Liver (tissue), 9 donors: ENCODE data around the gene FZD1. TPM values are rescaled to one million over a fixed set of nuclear protein-coding genes. Genes with fewer than 3 reads are reported as not detected.

ENCODE experiments used
- DNase-seq: peaks from one replicate; pipeline ENCODE4 v3.0.0-alpha.2; 2017; ENCODE audit warnings: low spot score
- H3K27ac ChIP-seq, 2 donors: one replicate each; pipeline ENCODE4 v1.7.0; 2013; ENCODE audit warnings: inconsistent platforms in 2 of 2, low read length in 2 of 2, control low read depth in 1 of 2, low read depth in 1 of 2, mild to moderate bottlenecking in 1 of 2
- H3K27me3 ChIP-seq, 4 donors: one replicate each; pipeline versions ENCODE4 v1.6.1 to v1.7.0; 2013; ENCODE audit warnings: low read length in 3 of 4, inconsistent platforms in 1 of 4, mild to moderate bottlenecking in 1 of 4, moderate library complexity in 1 of 4; ENCODE audit not compliant: control insufficient read depth in 4 of 4, insufficient read depth in 4 of 4
- H3K36me3 ChIP-seq, 4 donors: one replicate each; pipeline versions ENCODE4 v1.6.1 to v1.7.0; 2013; ENCODE audit warnings: low read length in 3 of 4, mild to moderate bottlenecking in 3 of 4, low read depth in 1 of 4, moderate library complexity in 1 of 4; ENCODE audit not compliant: control insufficient read depth in 4 of 4, insufficient read depth in 3 of 4
- H3K4me1 ChIP-seq, 4 donors: one replicate each; pipeline versions ENCODE4 v1.6.1 to v1.7.0; 2013; ENCODE audit warnings: low read length in 3 of 4, mild to moderate bottlenecking in 3 of 4, moderate library complexity in 1 of 4; ENCODE audit not compliant: control insufficient read depth in 4 of 4, insufficient read depth in 4 of 4
- H3K4me3 ChIP-seq, 3 donors: one replicate each; pipeline versions ENCODE4 v1.6.1 to v1.7.0; 2013; ENCODE audit warnings: low read length in 3 of 3, control low read depth in 1 of 3, low read depth in 1 of 3, mild to moderate bottlenecking in 1 of 3
- H3K9ac ChIP-seq, 2 donors: one replicate each; pipeline ENCODE4 v1.7.0; 2013; ENCODE audit warnings: low read length in 2 of 2, mild to moderate bottlenecking in 2 of 2, moderate library complexity in 2 of 2, control low read depth in 1 of 2, low read depth in 1 of 2
- H3K9me3 ChIP-seq, 4 donors: one replicate each; pipeline versions ENCODE4 v1.6.1 to v1.7.0; 2013; ENCODE audit warnings: low read length in 3 of 4; ENCODE audit not compliant: control insufficient read depth in 4 of 4
- EGR1 ChIP-seq, 2 donors: IDR thresholded peaks; 2 replicates each; pipeline ENCODE4 v1.6.1; 2016 to 2018; ENCODE audit warnings: antibody characterized with exemption in 2 of 2, low read depth in 2 of 2
- GABPA ChIP-seq, 2 donors: IDR thresholded peaks in 1 of 2; conservative IDR thresholded peaks in 1 of 2; 2 replicates each; pipeline ENCODE4 v1.6.1; 2016; ENCODE audit warnings: antibody characterized with exemption in 2 of 2, mild to moderate bottlenecking in 1 of 2, moderate library complexity in 1 of 2
- HNF4G ChIP-seq: IDR thresholded peaks from 2 replicates; pipeline ENCODE4 v1.6.1; 2016; ENCODE audit warnings: antibody characterized with exemption
- JUND ChIP-seq, 2 donors: IDR thresholded peaks; 2 replicates each; pipeline ENCODE4 v1.6.1; 2016; ENCODE audit warnings: antibody characterized with exemption in 2 of 2
- NR2F2 ChIP-seq: IDR thresholded peaks from 2 replicates; pipeline ENCODE4 v1.6.1; 2016; ENCODE audit warnings: antibody characterized with exemption
- RAD21 ChIP-seq, 2 donors: IDR thresholded peaks; 2 replicates each; pipeline ENCODE4 v1.6.1; 2016; ENCODE audit warnings: antibody characterized with exemption in 2 of 2, mild to moderate bottlenecking in 2 of 2
- YY1 ChIP-seq: IDR thresholded peaks from 2 replicates; pipeline ENCODE4 v1.6.1; 2016; ENCODE audit warnings: antibody characterized with exemption, mild to moderate bottlenecking
- WGBS: extraction: QIAGEN DNeasy Blood & Tissue Kit; methylation state at CpG from one replicate; pipeline ENCODE4 v1.1.7; 2013; 5-methylcytosine and 5-hydroxymethylcytosine counted together
- polyA plus RNA-seq, 2 donors: library from polyadenylated mRNA; stranded (reverse) in 1 of 2; unstranded in 1 of 2; fragments of 200-250 nt in 1 of 2; fragments of >200 nt in 1 of 2; fragmentation: Nextera tagmentation in 1 of 2; extraction: Ambion mirVana in 1 of 2; gene quantifications; one replicate each; pipeline versions ENCODE4 v1.2.1 to v1.2.3, GENCODE V29; 2013 to 2015
- total RNA-seq, 2 donors: library from RNA; depleted of rRNA; stranded (reverse); fragments of >200 nt; gene quantifications; one replicate each; pipeline ENCODE4 v1.2.3, GENCODE V29; 2014
- TF ChIP-seq, protein P1 (sequence below): IDR thresholded peaks from 2 replicates; pipeline ENCODE4 v1.6.1; 2016; ENCODE audit warnings: antibody characterized with exemption
- TF ChIP-seq, protein P2 (sequence below): IDR thresholded peaks from 2 replicates; pipeline ENCODE4 v1.6.1; 2016; ENCODE audit warnings: antibody characterized with exemption
- donor health status: healthy.
- donor health status: healthy.
- donor health status: healthy.
- donor health status: healthy.
- donor health status: healthy.

Gene FZD1
- total and polyA plus RNA-seq, 4 donors = 0.68 to 3.8 (median 2.6) TPM

DNA sequence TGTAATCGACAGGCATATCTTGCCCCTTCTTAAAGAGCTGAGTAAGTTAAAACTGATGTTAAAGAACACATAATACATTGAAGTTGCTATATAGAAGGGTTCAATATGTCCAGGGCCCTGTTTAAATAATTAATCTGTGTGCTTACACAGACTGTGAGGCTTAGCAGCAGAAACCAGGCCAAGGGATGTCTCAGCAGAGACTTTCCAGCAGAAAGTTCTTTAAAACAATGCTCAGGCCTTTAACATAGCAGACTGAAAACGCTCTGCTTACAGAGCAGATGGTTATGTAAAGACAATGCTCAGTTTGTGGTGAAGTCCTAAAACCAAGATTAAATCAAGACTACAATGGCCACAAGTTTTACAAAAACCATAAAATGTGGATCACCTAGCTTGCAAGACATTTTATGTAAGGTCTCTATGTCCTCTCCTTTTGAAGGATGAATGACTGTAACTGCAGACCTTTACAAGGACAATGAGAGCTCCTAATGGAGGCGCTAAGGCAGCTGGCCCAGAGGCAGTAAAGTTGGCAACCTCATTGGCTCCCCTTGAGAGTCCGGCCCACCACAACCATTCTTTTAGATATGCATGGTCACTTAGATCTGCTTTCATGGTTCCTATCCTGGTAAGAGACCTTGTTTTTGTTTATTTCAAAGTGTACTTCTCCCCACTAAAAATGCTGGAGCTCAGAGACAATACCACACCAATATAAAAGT, 56.3 kb downstream of the FZD1 start:
- H3K4me1 ChIP-seq = no peaks in the 10 kb centered on the region
- 87% methylated on average over 4 of the region's 4 CpGs for WGBS
- no peak overlapping the region for H3K4me3 ChIP-seq
- H3K9ac ChIP-seq = no peak overlapping the region
- no peaks in the 10 kb centered on the region for H3K36me3 ChIP-seq
- H3K27ac ChIP-seq = no peak overlapping the region
- no peaks in the 10 kb centered on the region for H3K9me3 ChIP-seq
- H3K27me3 ChIP-seq = no peaks in the 10 kb centered on the region
- no peak for TF ChIP-seq EGR1 (IDR thresholded peaks at IDR 0.05; ENCODE audit: low read depth in 2 of 2)
- TF ChIP-seq, protein P1, sequence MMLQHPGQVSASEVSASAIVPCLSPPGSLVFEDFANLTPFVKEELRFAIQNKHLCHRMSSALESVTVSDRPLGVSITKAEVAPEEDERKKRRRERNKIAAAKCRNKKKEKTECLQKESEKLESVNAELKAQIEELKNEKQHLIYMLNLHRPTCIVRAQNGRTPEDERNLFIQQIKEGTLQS = no peak
- TF ChIP-seq NR2F2 = no peak
- TF ChIP-seq, protein P2, sequence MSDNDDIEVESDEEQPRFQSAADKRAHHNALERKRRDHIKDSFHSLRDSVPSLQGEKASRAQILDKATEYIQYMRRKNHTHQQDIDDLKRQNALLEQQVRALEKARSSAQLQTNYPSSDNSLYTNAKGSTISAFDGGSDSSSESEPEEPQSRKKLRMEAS = no peak
- no peak for TF ChIP-seq HNF4G
- TF ChIP-seq GABPA (IDR thresholded peaks at IDR 0.05 in 1 of 2, conservative IDR thresholded peaks at IDR 0.05 in 1 of 2) = no peak
- TF ChIP-seq RAD21 (IDR thresholded peaks at IDR 0.05) = no peak
- TF ChIP-seq JUND (IDR thresholded peaks at IDR 0.05) = no peak
- no peak for TF ChIP-seq YY1
- no peak for DNase-seq
